ENCODE measurements around the gene PPM1A. TPM values are rescaled to one million over a fixed set of nuclear protein-coding genes. Genes with fewer than 3 reads are reported as not detected.

Gene PPM1A
- total RNA-seq, 1 experiment from 2014 or later = 52.3 TPM

DNA sequence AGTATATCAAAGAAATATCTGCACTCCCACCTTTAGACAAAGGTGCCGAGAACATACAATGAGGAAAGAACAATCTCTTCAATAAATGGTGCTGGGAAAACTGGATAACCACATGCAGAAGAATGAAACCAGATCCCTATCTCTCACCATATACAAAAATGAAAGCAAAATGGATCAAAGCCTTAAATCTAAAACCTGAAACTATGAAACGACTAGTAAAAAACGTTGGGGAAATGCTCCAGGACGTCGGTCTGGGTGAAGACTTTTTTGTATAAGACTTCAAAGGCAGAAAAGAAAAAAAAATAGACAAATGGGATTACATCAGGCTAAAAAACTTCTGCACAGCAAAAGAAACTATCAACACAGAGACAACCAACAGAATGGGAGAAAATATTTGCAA lies 83.8 kb downstream of the PPM1A start:
- no peak overlapping the region for H3K4me3 ChIP-seq (ENCODE audit: low read depth, low read length, poor library complexity, severe bottlenecking)
- H3K9me3 ChIP-seq (ENCODE audit: low read depth, low read length, poor library complexity, severe bottlenecking) = no peaks in the 10 kb centered on the region
- CTCF ChIA-PET = no interaction called here
- H3K4me1 ChIP-seq (ENCODE audit: insufficient read depth, low read length, poor library complexity, severe bottlenecking) = no peaks in the 10 kb centered on the region
- POLR2A ChIA-PET (ENCODE audit: low non-redundant PET) = no interaction called here
- intact Hi-C loops (cut with micrococcal nuclease; ENCODE audit: unreplicated experiment) = loop anchor here (2.0 kb wide), 1 partner anchor 66 kb away; no protein-coding TSS in a partner anchor
- no TSS peak for BruUV-seq (replicated peaks)
- no peaks in the 10 kb centered on the region for H3K36me3 ChIP-seq (ENCODE audit: insufficient read depth, low read length, poor library complexity, severe bottlenecking)
- H3K27me3 ChIP-seq (replicated peaks; ENCODE audit: insufficient read depth, low read depth, low read length, poor library complexity) = no peaks in the 10 kb centered on the region
- TF ChIP-seq, protein P1, sequence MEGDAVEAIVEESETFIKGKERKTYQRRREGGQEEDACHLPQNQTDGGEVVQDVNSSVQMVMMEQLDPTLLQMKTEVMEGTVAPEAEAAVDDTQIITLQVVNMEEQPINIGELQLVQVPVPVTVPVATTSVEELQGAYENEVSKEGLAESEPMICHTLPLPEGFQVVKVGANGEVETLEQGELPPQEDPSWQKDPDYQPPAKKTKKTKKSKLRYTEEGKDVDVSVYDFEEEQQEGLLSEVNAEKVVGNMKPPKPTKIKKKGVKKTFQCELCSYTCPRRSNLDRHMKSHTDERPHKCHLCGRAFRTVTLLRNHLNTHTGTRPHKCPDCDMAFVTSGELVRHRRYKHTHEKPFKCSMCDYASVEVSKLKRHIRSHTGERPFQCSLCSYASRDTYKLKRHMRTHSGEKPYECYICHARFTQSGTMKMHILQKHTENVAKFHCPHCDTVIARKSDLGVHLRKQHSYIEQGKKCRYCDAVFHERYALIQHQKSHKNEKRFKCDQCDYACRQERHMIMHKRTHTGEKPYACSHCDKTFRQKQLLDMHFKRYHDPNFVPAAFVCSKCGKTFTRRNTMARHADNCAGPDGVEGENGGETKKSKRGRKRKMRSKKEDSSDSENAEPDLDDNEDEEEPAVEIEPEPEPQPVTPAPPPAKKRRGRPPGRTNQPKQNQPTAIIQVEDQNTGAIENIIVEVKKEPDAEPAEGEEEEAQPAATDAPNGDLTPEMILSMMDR (conservative IDR thresholded peaks at IDR 0.05; ENCODE audit: low read depth, low read length) = no peak
- no peak for TF ChIP-seq EZH2 (IDR thresholded peaks at IDR 0.05; ENCODE audit: borderline replicate concordance, low read depth, low read length, poor library complexity, severe bottlenecking)
- no peak for DNase-seq (ENCODE audit: low spot score)
- H3K27ac ChIP-seq (ENCODE audit: low read depth, low read length, poor library complexity, severe bottlenecking) = no peak overlapping the region

DNA sequence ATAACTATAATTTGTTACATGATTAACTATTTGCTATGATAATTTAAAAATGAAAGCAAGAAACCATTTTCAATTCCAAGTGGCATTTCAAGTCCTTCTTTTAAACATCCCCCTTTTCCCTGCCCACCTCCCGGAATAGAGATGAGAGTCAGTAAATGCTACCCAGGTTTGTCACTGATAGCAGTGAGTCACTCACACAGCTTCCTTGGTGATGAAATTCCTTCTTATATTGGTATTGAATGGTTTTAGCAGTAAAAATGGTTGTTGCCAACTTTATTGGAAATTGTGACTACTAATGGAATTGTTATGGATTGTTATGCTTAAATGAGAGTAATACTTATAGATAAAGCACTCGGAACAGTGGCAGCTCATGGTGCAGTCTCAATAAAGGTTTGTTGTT lies 90.5 kb downstream of the PPM1A start:
- H3K9me3 ChIP-seq (ENCODE audit: low read depth, low read length, poor library complexity, severe bottlenecking) = no peaks in the 10 kb centered on the region
- TF ChIP-seq, protein P1 (conservative IDR thresholded peaks at IDR 0.05; ENCODE audit: low read depth, low read length) = no peak
- TF ChIP-seq EZH2 (IDR thresholded peaks at IDR 0.05; ENCODE audit: borderline replicate concordance, low read depth, low read length, poor library complexity, severe bottlenecking) = no peak
- no peak for DNase-seq (ENCODE audit: low spot score)
- intact Hi-C loops (cut with micrococcal nuclease; ENCODE audit: unreplicated experiment) = no loop called here
- BruUV-seq (replicated peaks) = no TSS peak
- POLR2A ChIA-PET (ENCODE audit: low non-redundant PET) = no interaction called here
- no peak overlapping the region for H3K27ac ChIP-seq (ENCODE audit: low read depth, low read length, poor library complexity, severe bottlenecking)
- H3K36me3 ChIP-seq (ENCODE audit: insufficient read depth, low read length, poor library complexity, severe bottlenecking) = no peaks in the 10 kb centered on the region
- no peaks in the 10 kb centered on the region for H3K27me3 ChIP-seq (replicated peaks; ENCODE audit: insufficient read depth, low read depth, low read length, poor library complexity)
- CTCF ChIA-PET = no interaction called here
- no peak overlapping the region for H3K4me3 ChIP-seq (ENCODE audit: low read depth, low read length, poor library complexity, severe bottlenecking)
- no peaks in the 10 kb centered on the region for H3K4me1 ChIP-seq (ENCODE audit: insufficient read depth, low read length, poor library complexity, severe bottlenecking)

DNA sequence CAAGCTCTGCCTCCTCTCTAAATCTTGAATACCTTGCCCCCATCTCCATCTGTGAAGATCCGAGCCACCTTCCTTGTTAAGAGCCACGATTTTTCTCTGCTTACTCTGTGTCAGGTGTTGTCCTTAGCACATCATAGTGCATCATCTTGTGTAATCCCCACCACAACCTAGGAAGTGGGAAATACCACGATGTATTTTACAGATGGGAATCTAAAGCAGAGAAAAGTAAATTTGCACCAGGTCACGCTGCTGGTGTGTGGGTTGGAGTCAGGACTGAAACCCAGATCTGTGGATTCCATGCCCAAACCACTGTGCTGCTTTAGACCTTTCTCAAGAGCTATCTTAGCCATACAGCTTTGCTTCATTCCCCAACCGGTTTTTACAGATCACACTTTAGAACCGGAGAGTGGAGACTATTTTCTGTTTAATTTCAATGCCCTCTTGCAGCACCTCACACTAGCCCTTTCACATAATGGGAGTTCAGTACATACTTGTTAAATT lies 94.6 kb downstream of the PPM1A start:
- CTCF ChIA-PET = no interaction called here
- Histone ChIP-seq H3K4me1 (ENCODE audit: insufficient read depth, low read length, poor library complexity, severe bottlenecking) (no peaks in the 10 kb centered on the region), H3K27ac (ENCODE audit: low read depth, low read length, poor library complexity, severe bottlenecking) (no peak overlapping the region), H3K4me3 (ENCODE audit: low read depth, low read length, poor library complexity, severe bottlenecking) (no peak overlapping the region), H3K27me3 (replicated peaks; ENCODE audit: insufficient read depth, low read depth, low read length, poor library complexity) (no peaks in the 10 kb centered on the region), H3K36me3 (ENCODE audit: insufficient read depth, low read length, poor library complexity, severe bottlenecking) (no peaks in the 10 kb centered on the region), H3K9me3 (ENCODE audit: low read depth, low read length, poor library complexity, severe bottlenecking) (no peaks in the 10 kb centered on the region)
- DNase-seq (ENCODE audit: low spot score) = no peak
- TF ChIP-seq EZH2 (IDR thresholded peaks at IDR 0.05; ENCODE audit: borderline replicate concordance, low read depth, low read length, poor library complexity, severe bottlenecking) = no peak
- TF ChIP-seq, protein P1 (conservative IDR thresholded peaks at IDR 0.05; ENCODE audit: low read depth, low read length) = no peak
- intact Hi-C loops (cut with micrococcal nuclease; ENCODE audit: unreplicated experiment) = loop anchor here (5.0 kb wide), 1 partner anchor 136 kb away; no protein-coding TSS in a partner anchor
- POLR2A ChIA-PET (ENCODE audit: low non-redundant PET) = no interaction called here
- BruUV-seq (replicated peaks) = no TSS peak

Data from A673 (cell line).